GM19043 (cell line): Measurements from ENCODE around the gene ABCA7.

Experiments used
- ATAC-seq: cut with Tn5 transposase; IDR thresholded peaks from one replicate; pipeline ENCODE4 v1.9.1; 2021; ENCODE audit warnings: low read depth; ENCODE audit not compliant: unreplicated experiment

ABCA7 gene

DNA sequence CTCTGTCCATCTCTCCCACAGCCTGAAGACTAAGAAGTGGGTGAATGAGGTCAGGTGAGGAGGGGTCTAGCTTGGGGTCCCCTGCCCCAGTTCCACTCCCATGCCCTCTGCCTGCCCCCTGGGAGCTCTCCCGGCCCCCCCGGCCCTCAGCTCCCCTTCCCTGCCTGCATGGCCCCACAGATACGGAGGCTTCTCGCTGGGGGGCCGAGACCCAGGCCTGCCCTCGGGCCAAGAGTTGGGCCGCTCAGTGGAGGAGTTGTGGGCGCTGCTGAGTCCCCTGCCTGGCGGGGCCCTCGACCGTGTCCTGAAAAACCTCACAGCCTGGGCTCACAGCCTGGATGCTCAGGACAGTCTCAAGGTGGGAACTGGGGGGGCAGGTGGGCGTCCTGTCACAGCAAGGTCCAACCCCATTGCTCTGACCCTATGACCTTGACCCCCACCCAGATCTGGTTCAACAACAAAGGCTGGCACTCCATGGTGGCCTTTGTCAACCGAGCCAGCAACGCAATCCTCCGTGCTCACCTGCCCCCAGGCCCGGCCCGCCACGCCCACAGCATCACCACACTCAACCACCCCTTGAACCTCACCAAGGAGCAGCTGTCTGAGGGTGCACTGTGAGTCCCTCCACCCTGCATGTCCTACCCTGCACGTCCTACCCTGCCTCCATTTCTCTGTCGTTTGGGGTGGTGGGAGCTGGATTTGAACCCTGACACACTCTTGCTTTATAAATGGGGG, 16.1 kb downstream of the ABCA7 start:
- no peak for ATAC-seq

DNA sequence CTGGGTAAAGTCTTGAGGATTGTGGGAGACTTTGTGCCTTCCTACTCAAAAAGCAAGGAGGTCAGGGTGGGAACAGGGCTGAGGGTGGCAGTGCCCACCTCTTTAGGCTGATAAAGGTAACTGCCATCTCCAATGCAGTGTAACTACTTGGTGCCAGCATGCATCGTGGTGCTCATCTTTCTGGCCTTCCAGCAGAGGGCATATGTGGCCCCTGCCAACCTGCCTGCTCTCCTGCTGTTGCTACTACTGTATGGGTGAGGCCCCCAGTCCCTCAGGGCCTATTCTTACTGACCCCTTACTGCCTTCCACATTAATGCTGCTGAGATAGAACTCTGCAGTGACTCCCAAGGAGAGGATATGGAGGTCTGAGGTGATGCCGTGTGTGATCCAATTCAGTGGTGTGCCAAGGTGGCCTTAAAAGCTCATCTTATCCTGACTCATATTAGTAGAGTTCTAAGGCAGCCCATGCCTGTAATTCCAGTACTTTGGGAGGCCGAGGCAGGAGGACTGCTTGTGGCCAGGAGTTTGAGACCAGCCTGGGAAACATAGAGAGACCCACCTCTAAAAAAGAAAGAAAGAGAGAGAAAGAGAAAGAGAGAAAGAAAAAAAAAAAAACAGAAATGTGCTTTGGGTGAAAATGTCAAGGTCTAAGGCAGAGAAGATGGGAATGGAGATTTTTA, 17.4 kb downstream of the ABCA7 start:
- ATAC-seq, result no peak

DNA sequence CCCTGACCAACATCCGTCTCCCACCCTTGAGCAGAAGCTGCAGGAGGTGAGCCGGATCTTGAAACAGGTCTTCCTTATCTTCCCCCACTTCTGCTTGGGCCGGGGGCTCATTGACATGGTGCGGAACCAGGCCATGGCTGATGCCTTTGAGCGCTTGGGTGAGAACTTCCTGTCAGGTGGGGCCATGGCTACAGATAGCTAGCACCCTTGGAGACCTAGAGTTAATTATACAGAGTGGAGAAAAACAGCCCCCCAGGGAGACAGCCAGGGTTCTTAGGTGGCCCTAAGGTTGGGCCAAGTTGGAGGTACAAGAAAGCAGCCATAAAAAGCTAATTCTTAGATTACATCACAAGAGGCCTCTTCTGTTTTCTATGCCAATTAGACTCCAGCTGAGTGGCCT, 18.2 kb downstream of the ABCA7 start:
- ATAC-seq, result no peak

GRCh38 chr19:1060689-1061088, 20.8 kb downstream of the ABCA7 start:
- ATAC-seq, result no peak

- ATAC-seq, result no peak
These were observed 22.1 kb downstream of the ABCA7 start for GRCh38 chr19:1061987-1062386.

GRCh38 chr19:1062387-1063029, 22.6 kb downstream of the ABCA7 start:
- no peak for ATAC-seq

DNA sequence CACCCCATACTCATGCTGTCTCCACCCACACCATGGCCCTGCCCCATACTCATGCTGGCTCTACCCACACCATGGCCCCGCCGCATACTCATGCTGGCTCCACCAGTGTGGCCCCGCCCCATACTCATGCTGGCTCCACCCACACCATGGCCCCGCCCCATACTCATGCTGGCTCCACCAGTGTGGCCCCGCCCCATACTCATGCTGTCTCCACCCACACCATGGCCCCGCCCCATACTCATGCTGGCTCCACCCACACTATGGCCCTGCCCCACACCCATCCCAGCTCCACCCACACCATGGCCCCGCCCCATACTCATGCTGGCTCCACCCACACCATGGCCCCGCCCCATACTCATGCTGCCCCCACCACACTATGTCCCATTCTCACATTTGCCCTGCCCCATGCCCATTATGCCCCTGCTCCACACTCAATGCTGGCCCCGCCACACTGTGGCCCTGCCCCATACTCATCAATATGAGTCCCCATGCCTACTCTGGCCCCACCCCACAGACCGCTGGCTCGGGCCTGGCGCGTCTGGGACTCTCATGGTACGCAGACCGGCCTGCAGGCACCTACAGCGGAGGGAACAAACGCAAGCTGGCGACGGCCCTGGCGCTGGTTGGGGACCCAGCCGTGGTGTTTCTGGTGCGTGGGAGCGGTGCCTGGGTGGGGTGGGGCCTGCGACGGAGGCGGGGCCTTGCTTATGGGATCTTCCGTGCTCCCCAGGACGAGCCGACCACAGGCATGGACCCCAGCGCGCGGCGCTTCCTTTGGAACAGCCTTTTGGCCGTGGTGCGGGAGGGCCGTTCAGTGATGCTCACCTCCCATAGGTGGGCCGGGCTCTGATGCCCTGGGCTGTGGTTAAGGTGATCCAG, 23.4 kb downstream of the ABCA7 start:
- no peak for ATAC-seq

GRCh38 chr19:1063909-1064660, 24.2 kb downstream of the ABCA7 start:
- ATAC-seq, result no peak

DNA sequence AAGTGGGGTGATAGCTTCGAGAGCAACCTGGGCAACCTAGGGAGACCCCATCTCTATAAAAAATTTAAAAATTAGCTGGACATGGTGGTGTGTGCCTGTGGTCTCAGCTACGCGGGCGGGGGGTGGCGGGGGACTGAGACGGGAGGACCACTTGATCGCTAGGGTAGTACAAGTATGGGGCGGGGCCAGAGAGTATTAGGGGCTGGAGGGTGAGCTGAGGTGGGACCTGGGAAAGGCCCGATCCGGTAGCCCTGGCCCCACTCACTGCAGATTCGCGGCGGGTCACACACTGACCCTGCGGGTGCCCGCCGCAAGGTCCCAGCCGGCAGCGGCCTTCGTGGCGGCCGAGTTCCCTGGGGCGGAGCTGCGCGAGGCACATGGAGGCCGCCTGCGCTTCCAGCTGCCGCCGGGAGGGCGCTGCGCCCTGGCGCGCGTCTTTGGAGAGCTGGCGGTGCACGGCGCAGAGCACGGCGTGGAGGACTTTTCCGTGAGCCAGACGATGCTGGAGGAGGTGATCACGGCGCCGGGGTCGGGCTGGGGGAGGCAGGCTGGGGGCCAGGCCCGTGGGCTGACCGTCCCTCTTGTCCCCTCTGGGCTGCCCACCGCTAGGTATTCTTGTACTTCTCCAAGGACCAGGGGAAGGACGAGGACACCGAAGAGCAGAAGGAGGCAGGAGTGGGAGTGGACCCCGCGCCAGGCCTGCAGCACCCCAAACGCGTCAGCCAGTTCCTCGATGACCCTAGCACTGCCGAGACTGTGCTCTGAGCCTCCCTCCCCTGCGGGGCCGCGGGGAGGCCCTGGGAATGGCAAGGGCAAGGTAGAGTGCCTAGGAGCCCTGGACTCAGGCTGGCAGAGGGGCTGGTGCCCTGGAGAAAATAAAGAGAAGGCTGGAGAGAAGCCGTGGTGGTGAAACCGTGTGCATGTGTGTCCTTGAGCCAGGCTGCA, 25.0 kb downstream of the ABCA7 start:
- ATAC-seq, result no peak

GRCh38 chr19:1065606-1066109, 25.8 kb downstream of the ABCA7 start:
- no peak for ATAC-seq

DNA sequence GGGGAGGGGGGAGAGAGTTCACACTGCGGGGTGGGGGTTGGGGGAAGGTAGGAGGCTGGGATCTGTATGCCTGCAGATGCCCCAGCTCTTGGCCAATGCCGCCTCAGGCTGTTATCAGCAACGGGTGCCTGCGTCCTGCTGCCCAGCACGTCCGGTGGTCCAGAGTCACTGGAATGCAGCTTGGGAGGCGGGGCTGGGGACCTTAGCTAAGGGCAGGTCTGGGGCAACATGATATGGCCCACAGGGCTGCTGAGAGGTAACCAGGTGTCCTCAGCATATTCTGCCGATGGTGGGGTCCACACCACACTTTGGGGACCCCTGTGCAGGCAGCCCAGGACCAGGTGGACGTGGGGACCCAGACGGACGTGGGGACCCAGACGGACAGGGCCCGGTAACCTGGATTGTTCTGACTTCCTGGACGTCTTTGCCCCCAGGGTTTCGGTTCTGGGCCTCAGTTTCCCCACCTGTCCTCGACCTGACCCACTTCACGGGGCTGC, 26.4 kb downstream of the ABCA7 start:
- no peak for ATAC-seq

GRCh38 chr19:1066748-1067340, 26.9 kb downstream of the ABCA7 start, which contains the start of gene ARHGAP45:
Gene ARHGAP45, plus strand, starts transcription at chr19:1067167. Its CDS starts 239 bp downstream, at chr19:1067406.
- no peak for ATAC-seq

DNA sequence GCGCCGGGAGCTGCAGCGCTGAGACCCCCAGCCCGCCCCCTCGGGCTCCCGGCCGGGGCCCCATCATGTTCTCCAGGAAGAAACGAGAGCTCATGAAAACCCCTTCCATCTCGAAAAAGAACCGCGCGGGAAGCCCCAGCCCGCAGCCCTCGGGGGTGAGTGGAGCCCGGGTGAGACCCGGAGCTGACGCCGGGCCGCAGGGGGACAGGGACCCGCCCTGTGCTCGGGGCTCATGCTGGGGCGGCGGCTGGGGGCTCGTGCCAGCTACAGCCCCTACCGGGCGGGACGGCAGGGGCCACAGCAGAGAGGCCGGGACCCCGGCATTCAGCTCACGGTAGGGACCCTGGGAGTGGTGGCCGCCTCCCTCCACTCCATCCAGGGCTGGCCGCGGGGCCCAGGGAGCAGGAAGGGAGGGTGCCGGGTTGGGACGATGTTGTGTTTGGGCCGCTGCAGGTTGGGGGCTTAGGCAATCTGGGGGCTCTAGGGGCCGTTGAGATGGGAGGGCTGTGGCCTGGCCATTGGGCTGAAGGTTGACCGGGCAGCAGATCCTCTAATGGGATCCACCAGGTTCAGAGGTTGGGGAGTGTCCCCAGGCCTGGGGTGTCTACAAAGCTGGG, 27.5 kb downstream of the ABCA7 start:
- ATAC-seq, result no peak

DNA sequence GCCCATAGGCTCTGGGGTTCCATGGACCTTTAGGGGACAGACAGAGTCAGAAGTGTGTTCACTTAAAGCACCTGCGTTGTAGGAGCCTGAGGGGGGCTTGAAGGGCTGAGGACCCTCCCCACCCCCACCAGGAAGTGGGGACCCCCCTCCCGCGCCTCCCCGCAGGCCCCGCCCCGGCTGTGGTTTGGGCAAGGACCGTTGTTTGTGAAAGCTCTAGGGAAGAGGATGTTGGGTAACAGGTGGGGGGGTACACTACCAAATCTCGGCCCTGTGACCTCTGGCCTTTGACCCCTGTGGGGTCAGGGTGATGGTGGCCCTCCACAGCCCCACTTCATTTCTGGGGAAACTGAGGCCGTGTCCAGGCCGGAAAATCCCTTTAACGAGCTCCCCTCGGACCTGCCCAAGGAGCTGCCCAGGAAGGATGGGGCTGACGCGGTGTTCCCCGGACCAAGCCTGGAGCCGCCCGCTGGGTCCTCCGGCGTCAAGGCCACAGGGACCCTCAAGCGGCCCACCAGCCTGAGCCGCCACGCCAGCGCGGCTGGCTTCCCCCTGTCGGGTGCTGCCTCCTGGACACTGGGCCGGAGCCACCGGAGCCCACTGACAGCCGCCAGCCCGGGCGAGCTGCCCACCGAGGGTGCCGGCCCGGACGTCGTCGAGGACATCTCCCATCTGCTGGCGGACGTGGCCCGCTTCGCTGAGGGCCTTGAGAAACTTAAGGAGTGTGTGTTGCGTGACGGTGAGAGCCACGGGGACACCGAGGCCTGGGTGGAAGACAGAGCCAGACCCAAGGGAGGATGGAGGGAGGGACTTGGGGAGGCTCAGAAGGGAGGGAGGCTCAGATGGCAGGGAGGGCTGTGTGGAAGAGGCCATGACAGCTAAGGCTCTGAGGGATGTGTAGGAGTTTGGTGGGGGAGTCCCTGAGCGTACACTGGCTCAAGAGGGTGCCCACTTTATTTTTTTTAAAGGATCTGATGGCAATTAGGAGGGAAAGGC, 28.4 kb downstream of the ABCA7 start:
- ATAC-seq, result no peak

- ATAC-seq, result no peak
These were observed 29.3 kb downstream of the ABCA7 start for GRCh38 chr19:1069009-1069779.

DNA sequence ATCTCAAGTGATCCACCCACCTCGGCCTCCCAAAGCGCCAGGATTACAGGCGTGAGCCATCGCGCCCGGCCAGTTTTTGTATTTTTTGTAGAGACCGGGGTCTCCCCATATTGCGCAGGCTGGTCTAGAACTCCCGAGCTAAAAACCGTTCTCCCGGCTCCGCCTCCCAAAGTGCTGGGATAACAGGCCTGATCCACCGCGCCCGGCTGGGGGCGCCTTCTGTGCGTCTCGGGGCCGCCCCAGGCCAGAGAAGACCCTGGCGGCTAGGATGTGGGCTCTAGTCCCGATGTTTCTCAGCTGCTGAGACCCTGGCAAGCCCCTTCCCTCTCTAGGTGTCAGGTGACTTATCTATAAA, 30.6 kb downstream of the ABCA7 start:
- ATAC-seq, result no peak
